GM21528 (cell line): ENCODE data around the gene EEF1A2.

Experiments used
- ATAC-seq: cut with Tn5 transposase; IDR thresholded peaks from one replicate; pipeline ENCODE4 v1.9.1; 2021; ENCODE audit warnings: mild to moderate bottlenecking, moderate library complexity; ENCODE audit not compliant: unreplicated experiment, low FRiP score

Gene EEF1A2

GRCh38 chr20:63457737-63458136 lies 41.1 kb downstream of the EEF1A2 start:
- no peak for ATAC-seq

- ATAC-seq = no peak
Observed at GRCh38 chr20:63456429-63457284, 42.2 kb downstream of the EEF1A2 start.

GRCh38 chr20:63455568-63455859 lies 43.4 kb downstream of the EEF1A2 start:
- ATAC-seq = no peak

- no peak for ATAC-seq
Observed at GRCh38 chr20:63454731-63455567, 43.9 kb downstream of the EEF1A2 start.

GRCh38 chr20:63452821-63453523 lies 45.9 kb downstream of the EEF1A2 start:
- no peak for ATAC-seq

GRCh38 chr20:63452341-63452740 lies 46.5 kb downstream of the EEF1A2 start:
- no peak for ATAC-seq

- ATAC-seq = no peak
Observed at GRCh38 chr20:63451821-63452220, 47.1 kb downstream of the EEF1A2 start.

- ATAC-seq = no peak
Observed at GRCh38 chr20:63449796-63450730, 48.8 kb downstream of the EEF1A2 start.

GRCh38 chr20:63449025-63449424 lies 49.9 kb downstream of the EEF1A2 start:
- ATAC-seq = no peak

- ATAC-seq = no peak
Observed at GRCh38 chr20:63448031-63448430, 50.9 kb downstream of the EEF1A2 start.

- ATAC-seq = no peak
Observed at GRCh38 chr20:63447320-63447719, 51.6 kb downstream of the EEF1A2 start.

GRCh38 chr20:63446216-63447024 lies 52.5 kb downstream of the EEF1A2 start:
- ATAC-seq = no peak

GRCh38 chr20:63445075-63445734 lies 53.7 kb downstream of the EEF1A2 start:
- ATAC-seq = no peak

- no peak for ATAC-seq
Observed at GRCh38 chr20:63444548-63444947, 54.3 kb downstream of the EEF1A2 start.

GRCh38 chr20:63443606-63444395 lies 55.1 kb downstream of the EEF1A2 start:
- ATAC-seq = no peak

GRCh38 chr20:63442100-63442493 lies 56.8 kb downstream of the EEF1A2 start:
- no peak for ATAC-seq

- no peak for ATAC-seq
Observed at GRCh38 chr20:63441136-63442099, 57.5 kb downstream of the EEF1A2 start.
